Measurements from ENCODE around the gene TMEM44. TPM values are rescaled to one million over a fixed set of nuclear protein-coding genes. Genes with fewer than 3 reads are reported as not detected.
A peak's percentile ranks its signal among the peaks of the same experiment; 100 is the strongest.

TMEM44 gene
- total and polyA plus RNA-seq, 2 donors (not counting 1 experiment from before 2014, with no cell fraction given), result 11.0 to 14.9 TPM

GRCh38 chr3:194570235-194570634, 63.0 kb downstream of the TMEM44 start:
- Histone ChIP-seq H3K27me3 (ENCODE audit: control insufficient read depth, insufficient read depth, low read length) (no peaks in the 10 kb centered on the region), H3K9ac (ENCODE audit: insufficient read depth, low read length) (no peak overlapping the region), H3K79me2 (ENCODE audit: control insufficient read depth, insufficient read depth, low read length) (no peaks in the 10 kb centered on the region), H3K36me3 (ENCODE audit: control insufficient read depth, insufficient read depth, low read length) (no peaks in the 10 kb centered on the region), H4K20me1 (ENCODE audit: control insufficient read depth, extremely low read depth, insufficient read depth, low read length) (no peaks in the 10 kb centered on the region), H3K9me3 (ENCODE audit: control insufficient read depth, insufficient read depth, low read depth, low read length) (no peaks in the 10 kb centered on the region), H2AFZ (ENCODE audit: low read length) (no peak overlapping the region), H3K4me3 (replicated peaks in 1 of 4; ENCODE audit: control extremely low read depth in 1 of 4, insufficient read depth in 1 of 4, low read depth in 3 of 4, low read length in 4 of 4) (no peak overlapping the region), H3K27ac (ENCODE audit: insufficient read depth, low read length) (no peak overlapping the region), H3K4me1 (ENCODE audit: control insufficient read depth, extremely low read depth, insufficient read depth, low read length) (peaks cover 22% of the 10 kb centered on the region), H3K4me2 (ENCODE audit: extremely low read depth, insufficient read depth, low read length) (no peak overlapping the region)
- DNase-seq (ENCODE audit: low read depth in 2 of 2), result no peak
- TF ChIP-seq CTCF (conservative IDR thresholded peaks at IDR 0.05 in 1 of 2, IDR thresholded peaks at IDR 0.05 in 1 of 2; ENCODE audit: low read depth in 1 of 2, low read length in 2 of 2) (no peak), EZH2 (IDR thresholded peaks at IDR 0.05; ENCODE audit: low read length, missing control alignments) (no peak)

- H3K9ac ChIP-seq (ENCODE audit: insufficient read depth, low read length), result no peak overlapping the region
- H3K27me3 ChIP-seq (ENCODE audit: control insufficient read depth, insufficient read depth, low read length), result no peaks in the 10 kb centered on the region
- H3K27ac ChIP-seq (ENCODE audit: insufficient read depth, low read length), result no peak overlapping the region
- H2AFZ ChIP-seq (ENCODE audit: low read length), result no peak overlapping the region
- TF ChIP-seq EZH2 (IDR thresholded peaks at IDR 0.05; ENCODE audit: low read length, missing control alignments) (no peak), CTCF (conservative IDR thresholded peaks at IDR 0.05 in 1 of 2, IDR thresholded peaks at IDR 0.05 in 1 of 2; ENCODE audit: low read depth in 1 of 2, low read length in 2 of 2) (no peak)
- no peak overlapping the region for H3K4me3 ChIP-seq (replicated peaks in 1 of 4; ENCODE audit: control extremely low read depth in 1 of 4, insufficient read depth in 1 of 4, low read depth in 3 of 4, low read length in 4 of 4)
- H3K79me2 ChIP-seq (ENCODE audit: control insufficient read depth, insufficient read depth, low read length), result no peaks in the 10 kb centered on the region
- peaks cover 19% of the 10 kb centered on the region for H3K4me1 ChIP-seq (ENCODE audit: control insufficient read depth, extremely low read depth, insufficient read depth, low read length)
- DNase-seq (ENCODE audit: low read depth in 2 of 2), result no peak
- no peak overlapping the region for H3K4me2 ChIP-seq (ENCODE audit: extremely low read depth, insufficient read depth, low read length)
- H4K20me1 ChIP-seq (ENCODE audit: control insufficient read depth, extremely low read depth, insufficient read depth, low read length), result no peaks in the 10 kb centered on the region
- H3K9me3 ChIP-seq (ENCODE audit: control insufficient read depth, insufficient read depth, low read depth, low read length), result no peaks in the 10 kb centered on the region
- no peaks in the 10 kb centered on the region for H3K36me3 ChIP-seq (ENCODE audit: control insufficient read depth, insufficient read depth, low read length)
These were observed 64.0 kb downstream of the TMEM44 start for GRCh38 chr3:194569252-194569651.

- TF ChIP-seq CTCF (conservative IDR thresholded peaks at IDR 0.05 in 1 of 2, IDR thresholded peaks at IDR 0.05 in 1 of 2; ENCODE audit: low read depth in 1 of 2, low read length in 2 of 2), result no peak
- no peak for TF ChIP-seq EZH2 (IDR thresholded peaks at IDR 0.05; ENCODE audit: low read length, missing control alignments)
- H3K27me3 ChIP-seq (ENCODE audit: control insufficient read depth, insufficient read depth, low read length), result no peaks in the 10 kb centered on the region
- H3K4me2 ChIP-seq (ENCODE audit: extremely low read depth, insufficient read depth, low read length), result peak overlapping the region; percentile 32
- H3K36me3 ChIP-seq (ENCODE audit: control insufficient read depth, insufficient read depth, low read length), result no peaks in the 10 kb centered on the region
- no peak overlapping the region for H3K4me3 ChIP-seq (replicated peaks in 1 of 4; ENCODE audit: control extremely low read depth in 1 of 4, insufficient read depth in 1 of 4, low read depth in 3 of 4, low read length in 4 of 4)
- peak overlapping the region; percentile 66 for H3K27ac ChIP-seq (ENCODE audit: insufficient read depth, low read length)
- no peak overlapping the region for H2AFZ ChIP-seq (ENCODE audit: low read length)
- peak; percentile 43 to 84 for DNase-seq (ENCODE audit: low read depth in 2 of 2)
- no peaks in the 10 kb centered on the region for H3K79me2 ChIP-seq (ENCODE audit: control insufficient read depth, insufficient read depth, low read length)
- peaks cover 6% of the 10 kb centered on the region for H3K4me1 ChIP-seq (ENCODE audit: control insufficient read depth, extremely low read depth, insufficient read depth, low read length)
- no peaks in the 10 kb centered on the region for H3K9me3 ChIP-seq (ENCODE audit: control insufficient read depth, insufficient read depth, low read depth, low read length)
- no peaks in the 10 kb centered on the region for H4K20me1 ChIP-seq (ENCODE audit: control insufficient read depth, extremely low read depth, insufficient read depth, low read length)
- no peak overlapping the region for H3K9ac ChIP-seq (ENCODE audit: insufficient read depth, low read length)
These were observed 67.5 kb downstream of the TMEM44 start for GRCh38 chr3:194565597-194566190.

Data from fibroblast of lung (primary cell).